K562 (cell line): ENCODE data around the gene DENND4C. TPM values are rescaled to one million over a fixed set of nuclear protein-coding genes. Genes with fewer than 3 reads are reported as not detected.

Experiments used
- ARID1B ChIP-seq: fragments of 450-650 bp; IDR thresholded peaks from 2 replicates; pipeline ENCODE4 v1.6.1; 2016; ENCODE audit warnings: antibody characterized with exemption, mild to moderate bottlenecking, inconsistent platforms
- C11orf30 ChIP-seq: fragments of 450-650 bp; IDR thresholded peaks from 2 replicates; pipeline ENCODE4 v1.6.1; 2016; ENCODE audit warnings: low read depth, mild to moderate bottlenecking
- CREB5 ChIP-seq: fragments of 250-450 bp; sonication (Bioruptor Pico); IDR thresholded peaks from 2 replicates; pipeline ENCODE4 v1.5.0; 2020; ENCODE audit warnings: mild to moderate bottlenecking
- CREM ChIP-seq: IDR thresholded peaks from 2 replicates; pipeline ENCODE4 v1.6.1; 2014; ENCODE audit warnings: antibody characterized with exemption, low read depth
- CTCFL ChIP-seq: IDR thresholded peaks from 2 replicates; pipeline ENCODE4 v1.6.1; 2011; ENCODE audit warnings: borderline replicate concordance, low read depth, mild to moderate bottlenecking, moderate library complexity, low read length; ENCODE audit not compliant: insufficient read depth, poor library complexity, severe bottlenecking
- FOS ChIP-seq: IDR thresholded peaks from 3 replicates; pipeline ENCODE4 v1.6.1; 2011; ENCODE audit not compliant: insufficient read length; ENCODE audit errors: extremely low read depth
- HLTF ChIP-seq: fragments of 450-650 bp; IDR thresholded peaks from 2 replicates; pipeline ENCODE4 v1.6.1; 2016
- MED1 ChIP-seq: sonication (generic); formaldehyde crosslinking; IDR thresholded peaks from 2 replicates; pipeline ENCODE4 v1.8.1; 2023; ENCODE audit warnings: missing genetic modification reagents, borderline replicate concordance
- MYNN ChIP-seq, 2 experiments: sonication (generic); formaldehyde crosslinking in 1 of 2; IDR thresholded peaks; 2 replicates each; pipeline versions ENCODE4 v1.5.0 to v1.6.1; 2016 to 2020; ENCODE audit warnings: antibody characterized with exemption in 1 of 2, missing genetic modification reagents in 1 of 2
- PATZ1 ChIP-seq: fragments of 250-450 bp; sonication (Bioruptor Pico); IDR thresholded peaks from 2 replicates; pipeline ENCODE4 v1.5.0; 2020; ENCODE audit warnings: mild to moderate bottlenecking, borderline replicate concordance
- PHF21A ChIP-seq: fragments of 450-650 bp; IDR thresholded peaks from 2 replicates; pipeline ENCODE4 v1.6.1; 2017; ENCODE audit warnings: low read depth, borderline replicate concordance
- SAFB ChIP-seq: fragments of 200-400 bp; formaldehyde crosslinking; IDR thresholded peaks from 2 replicates; pipeline ENCODE4 v1.6.1; 2017; ENCODE audit warnings: low read depth, low read length, borderline replicate concordance
- ZBTB11 ChIP-seq, 3 experiments: fragments of 200-800 bp in 1 of 3; fragments of 250-450 bp in 1 of 3; fragments of 450-650 bp in 1 of 3; sonication (Bioruptor Pico) in 1 of 3; sonication (Bioruptor generic) in 1 of 3; formaldehyde crosslinking in 1 of 3; IDR thresholded peaks; 2 replicates each; pipeline versions ENCODE4 v1.6.1 to v1.8.0; 2016 to 2022; ENCODE audit warnings: mild to moderate bottlenecking in 2 of 3, missing genetic modification characterization in 2 of 3, missing compliant biosample characterization in 1 of 3, moderate library complexity in 1 of 3
- ZNF121 ChIP-seq: sonication (generic); formaldehyde crosslinking; conservative IDR thresholded peaks from 2 replicates; pipeline ENCODE4 v1.8.0; 2022; ENCODE audit warnings: missing genetic modification reagents
- ZNF408 ChIP-seq: fragments of 250-450 bp; sonication (Bioruptor Pico); IDR thresholded peaks from 2 replicates; pipeline ENCODE4 v1.4.0; 2020; ENCODE audit warnings: low read depth, mild to moderate bottlenecking, moderate library complexity
- ZNF717 ChIP-seq: fragments of 250-450 bp; sonication (Bioruptor Pico); IDR thresholded peaks from 2 replicates; pipeline ENCODE4 v1.5.0; 2021
- polyA plus RNA-seq, 8 experiments: library from polyadenylated mRNA; depleted of rRNA in 4 of 8; stranded (reverse) in 5 of 8; unstranded in 3 of 8; fragments of >200 nt; fragmentation: Nextera tagmentation in 2 of 8; fragmentation: Illumina TruSeq in 1 of 8; extraction: Ambion mirVana in 2 of 8; extraction: Trizol in 1 of 8; gene quantifications; 2 replicates each; pipeline versions ENCODE4 v1.2.1 to v1.2.3, GENCODE V29; 2011 to 2014; ENCODE audit warnings: inconsistent platforms in 1 of 8, missing spikeins in 1 of 8
- total RNA-seq, 7 experiments: library from RNA; depleted of rRNA in 6 of 7; stranded (reverse); fragments of >200 nt in 6 of 7; fragmentation: Illumina TruSeq in 2 of 7; extraction: Trizol in 2 of 7; gene quantifications; 2 replicates each; pipeline versions ENCODE4 v1.2.1 to v1.2.3, GENCODE V29; 2011 to 2021; ENCODE audit warnings: low replicate concordance in 1 of 7

The DENND4C gene
- total and polyA plus RNA-seq, 9 of the 15 experiments (the other 6 are each of a cell fraction or from before 2014, with no cell fraction given): 4.8 to 31.8 (median 13.9) TPM

GRCh38 chr9:19408693-19409400 lies 178.4 kb downstream of the DENND4C start, which contains the start of gene ACER2 (continued):
- TF ChIP-seq CTCFL: no peak
- TF ChIP-seq MED1 (CRISPR knock-in tag): no peak
- no peak for TF ChIP-seq ZNF408 (CRISPR knock-in tag)
- no peak for TF ChIP-seq ZNF121
- TF ChIP-seq FOS: no peak
- TF ChIP-seq PHF21A: no peak
- TF ChIP-seq CREB5 (CRISPR knock-in tag): no peak
- TF ChIP-seq HLTF: no peak
- peak in 2 of 3 experiments; percentile 80 to 91; a peak in 4 of 6 replicates for TF ChIP-seq ZBTB11 (CRISPR knock-in tag; IDR thresholded peaks at IDR 0.05)
- no peak for TF ChIP-seq PATZ1
- TF ChIP-seq CREM: 0 out of 2 replicates have a peak, but pooled peaks have one; percentile 7
- no peak for TF ChIP-seq MYNN (IDR thresholded peaks at IDR 0.05)
- no peak for TF ChIP-seq MYNN (CRISPR knock-in tag; IDR thresholded peaks at IDR 0.05)
- TF ChIP-seq C11orf30: no peak
- TF ChIP-seq SAFB: no peak
- TF ChIP-seq ZNF717 (CRISPR knock-in tag): no peak
- peak; percentile 18; the same call in 1 of the 2 replicates for TF ChIP-seq ARID1B
